ENCODE results near the gene SLC22A23.

SLC22A23 gene

GRCh38 chr6:3379482-3380060 lies 77.3 kb downstream of the SLC22A23 start:
- no peaks in the 10 kb centered on the region for H3K9me3 ChIP-seq (ENCODE audit: control insufficient read depth, insufficient read depth, low read depth, low read length)
- no peaks in the 10 kb centered on the region for H3K36me3 ChIP-seq (ENCODE audit: control insufficient read depth in 2 of 2, insufficient read depth in 1 of 2, low read length in 2 of 2)
- POLR2A ChIA-PET, result no interaction called here
- H3K4me3 ChIP-seq (ENCODE audit: low read depth, low read length), result no peak overlapping the region
- H3K4me1 ChIP-seq (ENCODE audit: control insufficient read depth, insufficient read depth, low read length), result peaks cover 57% of the 10 kb centered on the region
- no peak overlapping the region for H3K27ac ChIP-seq (ENCODE audit: extremely low read depth, low read depth, low read length)
- CTCF ChIA-PET, result interaction anchor here (0.5 to 1.4 kb wide), 4 partner anchors 9 to 629 kb away, joined by 3 to 5 read pairs (median 3); no protein-coding TSS in a partner anchor
- TF ChIP-seq HOXC10 (CRISPR knock-in tag; IDR thresholded peaks at IDR 0.05) (no peak), ZNF221 (tag by site-specific recombination; IDR thresholded peaks at IDR 0.05; ENCODE audit: borderline replicate concordance) (no peak), ZNF596 (tag by site-specific recombination; IDR thresholded peaks at IDR 0.05) (no peak), ZNF48 (tag by site-specific recombination; IDR thresholded peaks at IDR 0.05) (no peak), ZNF202 (tag by site-specific recombination; IDR thresholded peaks at IDR 0.05; ENCODE audit: borderline replicate concordance) (no peak), SALL2 (tag by site-specific recombination; IDR thresholded peaks at IDR 0.05; ENCODE audit: borderline replicate concordance) (no peak), ZNF555 (tag by site-specific recombination; conservative IDR thresholded peaks at IDR 0.05) (no peak), ZNF544 (tag by site-specific recombination; IDR thresholded peaks at IDR 0.05) (no peak), SP2 (tag by site-specific recombination; IDR thresholded peaks at IDR 0.05) (no peak), ZNF274 (IDR thresholded peaks at IDR 0.05; ENCODE audit: low read length) (no peak), ZNF274 (tag by site-specific recombination; IDR thresholded peaks at IDR 0.05; ENCODE audit: borderline replicate concordance) (no peak), PRDM1 (tag by site-specific recombination; IDR thresholded peaks at IDR 0.05) (no peak), ZNF558 (tag by site-specific recombination; IDR thresholded peaks at IDR 0.05) (no peak), MZF1 (tag by site-specific recombination; IDR thresholded peaks at IDR 0.05; ENCODE audit: borderline replicate concordance) (peak; percentile 39; the same call in 1 of the 2 replicates), ZNF658 (tag by site-specific recombination; IDR thresholded peaks at IDR 0.05) (no peak), EGR2 (tag by site-specific recombination; IDR thresholded peaks at IDR 0.05; ENCODE audit: low read depth) (no peak), ZNF311 (tag by site-specific recombination; IDR thresholded peaks at IDR 0.05; ENCODE audit: borderline replicate concordance) (no peak), FEZF1 (tag by site-specific recombination; IDR thresholded peaks at IDR 0.05) (no peak), ZBTB11 (tag by site-specific recombination; conservative IDR thresholded peaks at IDR 0.05; ENCODE audit: low read depth) (no peak), ZNF335 (tag by site-specific recombination; conservative IDR thresholded peaks at IDR 0.05) (0 out of 2 replicates have a peak, but pooled peaks have one; percentile 35), ZNF302 (tag by site-specific recombination; IDR thresholded peaks at IDR 0.05; ENCODE audit: low read depth) (no peak), ZBTB48 (tag by site-specific recombination; IDR thresholded peaks at IDR 0.05) (peak; percentile 79), ZNF518A (tag by site-specific recombination; conservative IDR thresholded peaks at IDR 0.05; ENCODE audit: low read depth) (no peak), ZNF366 (tag by site-specific recombination; conservative IDR thresholded peaks at IDR 0.05) (0 out of 2 replicates have a peak, but pooled peaks have one; percentile 36), HOXA7 (CRISPR knock-in tag; IDR thresholded peaks at IDR 0.05; ENCODE audit: borderline replicate concordance) (no peak), ZXDB (tag by site-specific recombination; IDR thresholded peaks at IDR 0.05) (peak; percentile 53)
- TF ChIP-seq, protein P1, sequence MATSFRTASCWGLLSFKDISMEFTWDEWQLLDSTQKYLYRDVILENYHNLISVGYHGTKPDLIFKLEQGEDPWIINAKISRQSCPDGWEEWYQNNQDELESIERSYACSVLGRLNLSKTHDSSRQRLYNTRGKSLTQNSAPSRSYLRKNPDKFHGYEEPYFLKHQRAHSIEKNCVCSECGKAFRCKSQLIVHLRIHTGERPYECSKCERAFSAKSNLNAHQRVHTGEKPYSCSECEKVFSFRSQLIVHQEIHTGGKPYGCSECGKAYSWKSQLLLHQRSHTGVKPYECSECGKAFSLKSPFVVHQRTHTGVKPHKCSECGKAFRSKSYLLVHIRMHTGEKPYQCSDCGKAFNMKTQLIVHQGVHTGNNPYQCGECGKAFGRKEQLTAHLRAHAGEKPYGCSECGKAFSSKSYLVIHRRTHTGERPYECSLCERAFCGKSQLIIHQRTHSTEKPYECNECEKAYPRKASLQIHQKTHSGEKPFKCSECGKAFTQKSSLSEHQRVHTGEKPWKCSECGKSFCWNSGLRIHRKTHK (tag by site-specific recombination; IDR thresholded peaks at IDR 0.05), result no peak
- TF ChIP-seq, protein P2, sequence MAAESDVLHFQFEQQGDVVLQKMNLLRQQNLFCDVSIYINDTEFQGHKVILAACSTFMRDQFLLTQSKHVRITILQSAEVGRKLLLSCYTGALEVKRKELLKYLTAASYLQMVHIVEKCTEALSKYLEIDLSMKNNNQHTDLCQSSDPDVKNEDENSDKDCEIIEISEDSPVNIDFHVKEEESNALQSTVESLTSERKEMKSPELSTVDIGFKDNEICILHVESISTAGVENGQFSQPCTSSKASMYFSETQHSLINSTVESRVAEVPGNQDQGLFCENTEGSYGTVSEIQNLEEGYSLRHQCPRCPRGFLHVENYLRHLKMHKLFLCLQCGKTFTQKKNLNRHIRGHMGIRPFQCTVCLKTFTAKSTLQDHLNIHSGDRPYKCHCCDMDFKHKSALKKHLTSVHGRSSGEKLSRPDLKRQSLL (tag by site-specific recombination; IDR thresholded peaks at IDR 0.05), result no peak
